Right kidney (tissue), 1 donor: ENCODE data around the gene MYO6.
"Not testable (repeated sequence)": the region's sequence is repeated elsewhere in the genome, so short reads cannot be mapped to it uniquely, and the experiment has no call there.

ENCODE experiments used
- DNase-seq: peaks from one replicate; pipeline ENCODE4 v3.0.0-alpha.2; 2016

Gene MYO6

GRCh38 chr6:75893058-75893775 lies 144.2 kb downstream of the MYO6 start:
- peak; percentile 31 for DNase-seq

DNA sequence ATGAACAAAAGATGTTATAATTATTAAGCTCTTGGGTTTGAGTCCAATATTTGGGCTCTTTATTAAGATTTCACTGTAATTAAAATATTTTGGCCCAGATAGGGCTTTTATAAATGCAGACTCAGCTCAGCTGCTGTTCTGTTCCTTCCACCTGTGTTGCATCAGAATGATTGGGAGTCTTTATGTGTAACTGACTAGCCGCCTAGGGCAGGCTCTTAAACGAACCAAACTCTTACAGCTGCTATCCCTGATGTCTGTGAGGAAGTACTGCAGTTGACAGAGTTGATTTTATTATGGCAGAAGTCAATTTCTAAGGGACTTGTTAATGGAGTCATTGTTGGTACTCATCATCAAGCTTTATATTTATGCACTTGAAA lies 144.7 kb downstream of the MYO6 start:
- DNase-seq = no peak

GRCh38 chr6:75896526-75896925 lies 147.5 kb downstream of the MYO6 start:
- no peak for DNase-seq

GRCh38 chr6:75900216-75900615 lies 151.2 kb downstream of the MYO6 start:
- not testable (repeated sequence) for DNase-seq

DNA sequence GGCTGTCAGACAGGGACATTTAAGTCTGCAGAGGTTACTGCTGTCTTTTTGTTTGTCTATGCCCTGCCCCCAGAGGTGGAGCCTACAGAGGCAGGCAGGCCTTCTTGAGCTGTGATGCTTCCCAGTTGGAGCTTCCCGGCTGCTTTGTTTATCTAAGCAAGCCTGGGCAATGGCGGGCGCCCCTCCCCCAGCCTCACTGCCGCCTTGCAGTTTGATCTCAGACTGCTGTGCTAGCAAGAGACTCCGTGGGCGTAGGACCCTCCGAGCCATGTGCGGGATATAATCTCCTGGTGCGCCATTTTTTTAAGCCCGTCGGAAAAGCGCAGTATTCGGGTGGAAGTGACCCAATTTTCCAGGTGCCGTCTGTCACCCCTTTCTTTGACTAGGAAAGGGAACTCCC lies 156.1 kb downstream of the MYO6 start:
- DNase-seq = not testable (repeated sequence)

- no peak for DNase-seq
Observed at GRCh38 chr6:75906871-75907270, 157.8 kb downstream of the MYO6 start.

DNA sequence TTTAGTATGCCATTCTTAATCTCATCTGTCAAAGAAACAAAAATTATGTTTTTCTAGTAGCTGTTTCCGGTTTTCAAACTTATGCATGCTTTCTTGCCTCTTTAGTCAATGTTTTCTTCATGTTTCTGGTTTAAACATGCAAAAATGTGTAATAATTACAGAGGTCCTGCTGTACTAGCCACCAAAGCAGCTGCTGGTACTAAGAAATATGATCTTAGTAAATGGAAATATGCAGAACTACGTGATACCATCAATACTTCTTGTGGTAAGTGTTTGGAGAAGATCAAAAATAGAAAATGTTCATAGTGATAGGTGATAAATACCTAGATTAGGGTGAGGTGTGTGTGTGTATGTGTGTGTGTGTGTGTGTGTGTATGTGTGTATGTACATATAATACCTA lies 158.4 kb downstream of the MYO6 start:
- DNase-seq = no peak

GRCh38 chr6:75913040-75913439 lies 164.0 kb downstream of the MYO6 start:
- DNase-seq = no peak

GRCh38 chr6:75922226-75922625 lies 173.2 kb downstream of the MYO6 start:
- no peak for DNase-seq

DNA sequence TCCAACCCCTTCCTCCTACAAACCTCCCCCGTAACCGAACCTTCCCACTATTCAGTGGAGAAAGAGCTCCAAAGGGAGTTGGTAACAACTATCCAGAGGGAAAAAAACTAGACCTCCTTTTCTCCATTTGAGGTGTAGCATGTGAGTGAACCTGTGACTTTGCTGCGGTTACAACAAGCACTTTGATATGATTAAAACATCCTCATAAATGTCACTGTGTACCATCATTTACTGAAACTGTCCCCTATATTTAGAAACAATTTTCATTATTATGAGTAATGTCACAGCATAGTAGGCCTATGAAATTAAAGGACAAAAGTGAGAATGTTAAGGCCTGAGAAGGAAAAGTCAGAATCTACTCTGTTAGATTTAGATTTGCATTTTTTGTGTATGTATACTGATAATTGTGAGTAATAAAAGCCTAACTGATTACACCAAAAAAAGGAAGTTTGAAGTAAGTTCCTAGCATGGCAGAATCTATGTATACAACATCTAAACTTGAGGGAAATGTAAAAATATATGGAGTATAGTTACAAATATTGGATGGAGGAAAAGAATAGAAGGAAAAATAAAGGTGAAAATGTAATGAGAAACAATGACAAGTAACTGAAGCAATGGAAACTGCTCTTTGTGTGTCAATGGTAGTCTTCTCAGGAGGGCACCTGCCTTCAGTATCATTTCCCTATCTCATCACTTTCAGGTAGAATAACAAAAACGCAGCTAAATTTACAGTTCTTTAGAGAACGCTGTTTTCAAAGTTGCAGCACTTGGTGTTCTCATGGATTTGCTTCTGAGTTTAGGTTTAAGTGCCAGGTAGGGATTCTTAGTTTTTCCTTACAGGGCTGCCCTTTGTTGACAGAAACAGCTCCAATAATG lies 177.5 kb downstream of the MYO6 start:
- no peak for DNase-seq

DNA sequence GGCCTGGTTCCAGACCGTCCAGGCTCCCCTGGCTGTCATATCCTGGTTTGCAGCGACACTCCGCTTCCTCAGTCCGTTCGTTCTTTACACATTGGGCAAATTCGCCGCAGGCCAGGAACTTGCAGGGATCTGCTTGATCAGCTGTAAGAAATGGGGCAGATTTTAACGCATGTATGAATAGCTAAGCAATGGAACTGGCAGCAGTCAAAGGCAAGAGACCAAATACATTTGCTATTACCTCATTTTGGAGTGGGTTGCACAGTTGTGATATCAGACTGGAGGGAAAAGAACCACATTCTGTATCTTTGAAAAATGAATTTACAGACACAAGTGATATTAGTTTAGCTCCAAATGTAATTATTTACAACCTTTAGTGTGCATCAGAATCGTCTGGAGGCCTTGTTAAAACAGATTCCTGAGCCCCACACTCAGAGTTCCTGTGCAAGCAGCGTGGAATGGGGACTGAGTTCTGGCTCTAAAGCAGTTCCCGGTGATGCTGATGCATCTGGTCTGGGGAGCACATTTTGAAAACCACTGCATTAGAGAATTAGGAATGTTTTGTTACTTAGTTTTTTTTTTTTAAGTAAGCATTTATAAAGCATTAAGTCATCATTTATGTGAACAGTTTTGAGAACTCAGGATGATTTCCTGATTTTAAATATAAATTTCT lies 182.1 kb downstream of the MYO6 start:
- peak; percentile 17 for DNase-seq

GRCh38 chr6:75932067-75932466 lies 183.0 kb downstream of the MYO6 start:
- DNase-seq = peak; percentile 28

GRCh38 chr6:75933387-75933975 lies 184.4 kb downstream of the MYO6 start:
- no peak for DNase-seq

DNA sequence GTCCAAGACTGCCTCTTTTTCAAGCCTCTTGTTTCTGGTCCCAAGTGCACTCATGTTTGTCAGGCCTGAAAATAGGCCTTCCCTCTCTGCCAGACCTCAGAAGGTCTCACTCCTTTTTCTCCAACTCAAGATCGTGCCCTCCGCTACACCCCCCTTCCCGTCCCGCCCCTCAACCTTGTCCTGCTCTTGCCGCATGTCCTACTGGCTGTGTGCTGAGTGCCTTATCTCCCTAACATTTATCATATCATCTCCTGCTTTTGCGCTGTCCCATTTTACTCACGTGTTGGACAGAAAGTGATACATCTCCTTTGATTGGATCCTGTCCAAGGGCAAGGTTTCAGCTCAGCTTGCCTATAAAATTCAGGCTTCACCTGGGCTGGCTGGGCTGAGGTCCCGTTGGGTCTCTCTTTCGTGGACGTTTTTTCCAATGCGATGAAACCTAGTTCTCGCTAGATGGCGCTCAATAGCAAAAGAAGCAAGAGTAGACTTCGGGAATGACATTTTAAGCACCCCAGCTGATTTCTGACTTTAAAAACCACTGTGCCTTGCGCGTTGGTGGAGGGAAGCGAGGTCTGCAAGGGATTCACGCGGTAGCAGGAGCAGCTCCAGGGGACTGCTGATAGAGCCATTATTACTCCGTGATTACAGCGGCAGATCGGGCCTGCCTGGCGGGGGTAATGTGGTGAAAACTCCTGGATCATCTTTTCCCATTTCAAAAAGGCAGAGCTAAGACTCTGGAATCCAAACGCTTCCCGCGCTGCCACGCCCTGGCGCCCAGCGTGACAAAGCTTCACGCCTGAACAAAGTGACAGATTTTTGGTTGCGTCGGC lies 185.8 kb downstream of the MYO6 start:
- peak; percentile 68 for DNase-seq

- no peak for DNase-seq
Observed at GRCh38 chr6:75935473-75935793, 186.4 kb downstream of the MYO6 start.

GRCh38 chr6:75936682-75937081 lies 187.6 kb downstream of the MYO6 start:
- no peak for DNase-seq

GRCh38 chr6:75937846-75938245 lies 188.8 kb downstream of the MYO6 start:
- no peak for DNase-seq

DNA sequence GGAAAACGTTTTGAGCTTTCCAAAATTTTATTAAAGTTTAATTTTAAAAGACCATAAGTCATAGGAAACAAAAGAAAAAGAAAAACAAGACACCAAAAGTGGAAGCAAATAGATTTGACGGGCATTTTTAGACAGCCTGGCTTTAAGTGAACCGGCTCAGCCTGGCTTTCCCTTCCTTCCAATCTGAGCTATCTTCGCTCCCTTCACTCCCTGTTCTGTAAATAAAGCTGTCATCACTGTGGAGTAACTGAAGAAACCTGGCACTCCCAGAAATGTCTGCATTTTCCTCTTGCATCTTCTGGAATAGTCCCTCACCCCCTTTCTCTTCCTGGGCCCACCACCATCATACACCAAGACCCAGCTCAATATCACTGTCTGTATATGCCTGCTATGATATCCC lies 191.5 kb downstream of the MYO6 start:
- no peak for DNase-seq

- DNase-seq = no peak
Observed at GRCh38 chr6:75941509-75941908, 192.5 kb downstream of the MYO6 start.

- no peak for DNase-seq
Observed at GRCh38 chr6:75943381-75943780, 194.3 kb downstream of the MYO6 start.

DNA sequence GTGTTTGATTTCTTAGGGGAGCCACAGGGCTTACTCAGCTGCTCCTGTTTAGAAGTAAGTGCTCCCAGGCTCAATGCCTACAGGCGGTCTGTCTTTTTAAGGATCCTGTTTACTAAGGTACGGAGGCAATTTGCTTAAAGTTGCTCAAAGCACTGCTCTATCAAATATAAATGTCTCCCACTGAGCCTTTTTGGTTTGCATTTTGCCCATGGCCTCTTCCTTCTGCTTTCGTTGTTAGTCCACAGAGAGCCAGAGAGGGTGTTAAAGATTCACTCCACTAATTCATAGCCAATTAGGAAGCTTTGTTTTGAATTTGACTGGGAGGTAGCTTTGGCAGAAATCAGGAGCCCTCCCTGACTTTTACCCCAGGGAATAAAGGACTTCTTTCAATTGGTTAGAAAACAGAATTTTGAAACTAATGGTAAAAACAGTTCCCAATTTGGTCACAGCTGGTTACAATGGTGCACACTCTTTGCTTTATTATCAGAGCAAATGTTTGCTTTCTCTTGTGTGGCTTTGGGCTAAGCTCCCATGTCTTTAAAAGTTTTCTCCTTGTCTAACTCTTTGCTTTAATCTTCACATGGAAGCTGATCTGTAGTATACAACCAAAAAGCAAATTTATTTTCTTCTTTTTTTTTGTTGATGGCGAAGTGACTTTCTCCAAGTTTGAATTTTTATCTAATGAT lies 197.2 kb downstream of the MYO6 start:
- DNase-seq = no peak
